Upper lobe of left lung (tissue), 6 donors: ENCODE data around the gene CPNE5. TPM values are rescaled to one million over a fixed set of nuclear protein-coding genes. Genes with fewer than 3 reads are reported as not detected.

Source experiments
- ATAC-seq, 2 donors: fragments of 200-7000 bp; cut with Tn5 transposase; one replicate each; pipeline ENCODE4 v1.9.1; 2022; ENCODE audit warnings: mild to moderate bottlenecking in 2 of 2, moderate library complexity in 2 of 2; ENCODE audit not compliant: low FRiP score in 2 of 2
- DNase-seq, 2 donors: peaks; one replicate each; pipeline ENCODE4 v3.0.0-alpha.2; 2019 to 2020
- H3K27ac ChIP-seq, 4 donors: fragments of 200-600 bp; sonication (generic); one replicate each; pipeline ENCODE4 v1.5.1; 2016 to 2019
- H3K27me3 ChIP-seq, 4 donors: fragments of 200-600 bp; sonication (generic); one replicate each; pipeline ENCODE4 v1.5.1; 2017 to 2019
- H3K36me3 ChIP-seq, 4 donors: fragments of 200-600 bp; sonication (generic); one replicate each; pipeline ENCODE4 v1.5.1; 2016 to 2019
- H3K4me1 ChIP-seq, 4 donors: fragments of 200-600 bp; sonication (generic); one replicate each; pipeline ENCODE4 v1.5.1; 2018 to 2019
- H3K4me3 ChIP-seq, 4 donors: fragments of 200-600 bp; sonication (generic); one replicate each; pipeline ENCODE4 v1.5.1; 2017 to 2019; ENCODE audit warnings: mild to moderate bottlenecking in 2 of 4, moderate library complexity in 1 of 4
- H3K9me3 ChIP-seq, 4 donors: fragments of 200-600 bp; sonication (generic); one replicate each; pipeline ENCODE4 v1.5.1; 2018 to 2019
- EP300 ChIP-seq, 4 donors: sonication (generic); formaldehyde crosslinking; IDR thresholded peaks; one replicate each; pipeline ENCODE4 v1.5.1; 2017; ENCODE audit warnings: antibody characterized with exemption in 4 of 4, control low read depth in 2 of 4
- POLR2A ChIP-seq, 4 donors: fragments of 450-650 bp; IDR thresholded peaks; one replicate each; pipeline ENCODE4 v1.5.1; 2016 to 2017; ENCODE audit warnings: antibody characterized with exemption in 4 of 4, mild to moderate bottlenecking in 2 of 4
- POLR2AphosphoS5 ChIP-seq, 2 donors: sonication (generic); formaldehyde crosslinking; IDR thresholded peaks; one replicate each; pipeline ENCODE4 v1.5.1; 2017; ENCODE audit warnings: antibody characterized with exemption in 2 of 2
- WGBS, 2 donors: methylation state at CpG; one replicate each; pipeline ENCODE4 v1.1.5; 2017 to 2018; 5-methylcytosine and 5-hydroxymethylcytosine counted together
- total RNA-seq, 6 donors: library from RNA; depleted of rRNA in 4 of 6; stranded (reverse); fragments of >200 nt in 4 of 6; gene quantifications; one replicate each; pipeline versions ENCODE4 v1.1.0 to v1.2.1, GENCODE V29; 2016 to 2021
- TF ChIP-seq, protein P1 (sequence below), 6 experiments: fragments of 450-650 bp in 4 of 6; fragments of 200-600 bp in 2 of 6; sonication (generic) in 2 of 6; IDR thresholded peaks; one replicate each; pipeline ENCODE4 v1.5.1; 2016 to 2019; ENCODE audit warnings: antibody characterized with exemption in 6 of 6
- donor health status: DM: no; HTN: no; CAD: no; lungs with moderate emphysema.
- donor health status: DM: no; HTN: yes; CAD: no; lungs with severe emphysema.

CPNE5 gene
- total RNA-seq, 6 donors from 2014 or later, result 0.89 to 5.4 (median 2.5) TPM

DNA sequence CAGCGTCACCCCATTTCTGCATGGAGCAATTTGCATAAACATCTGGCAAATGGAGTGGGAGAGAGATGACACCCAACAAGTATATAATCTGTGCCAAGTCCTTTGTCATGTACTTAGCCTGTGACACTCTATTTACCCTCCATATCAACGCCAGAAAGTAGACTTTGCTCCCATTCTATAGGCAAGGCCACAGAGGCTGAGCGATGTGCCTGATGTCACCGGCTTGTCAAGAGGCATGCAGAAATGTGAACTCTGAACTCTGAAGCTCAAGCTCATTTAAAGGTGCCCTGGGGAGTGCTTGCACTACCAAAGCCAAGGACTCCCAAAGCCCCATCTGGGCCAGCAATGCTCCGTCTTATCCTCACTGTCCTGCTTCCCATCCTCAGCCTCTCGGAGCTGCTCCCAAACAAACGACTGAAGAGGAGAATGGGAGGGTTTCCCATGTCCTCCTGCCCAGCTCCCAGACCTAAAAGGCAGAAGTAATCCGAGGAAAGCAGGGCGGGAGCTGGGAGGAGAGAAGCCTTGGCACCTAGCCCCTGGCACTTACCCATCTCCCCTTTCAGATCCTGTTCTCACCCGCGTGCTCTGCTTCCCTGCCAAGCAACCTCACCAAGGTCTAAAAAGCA, 9.2 kb downstream of the CPNE5 start:
- ATAC-seq (peak in 1 of 2 donors; percentile 54), DNase-seq (peak in 1 of 2 donors; percentile 36)
- H3K36me3 ChIP-seq, result no peaks in the 10 kb centered on the region

DNA sequence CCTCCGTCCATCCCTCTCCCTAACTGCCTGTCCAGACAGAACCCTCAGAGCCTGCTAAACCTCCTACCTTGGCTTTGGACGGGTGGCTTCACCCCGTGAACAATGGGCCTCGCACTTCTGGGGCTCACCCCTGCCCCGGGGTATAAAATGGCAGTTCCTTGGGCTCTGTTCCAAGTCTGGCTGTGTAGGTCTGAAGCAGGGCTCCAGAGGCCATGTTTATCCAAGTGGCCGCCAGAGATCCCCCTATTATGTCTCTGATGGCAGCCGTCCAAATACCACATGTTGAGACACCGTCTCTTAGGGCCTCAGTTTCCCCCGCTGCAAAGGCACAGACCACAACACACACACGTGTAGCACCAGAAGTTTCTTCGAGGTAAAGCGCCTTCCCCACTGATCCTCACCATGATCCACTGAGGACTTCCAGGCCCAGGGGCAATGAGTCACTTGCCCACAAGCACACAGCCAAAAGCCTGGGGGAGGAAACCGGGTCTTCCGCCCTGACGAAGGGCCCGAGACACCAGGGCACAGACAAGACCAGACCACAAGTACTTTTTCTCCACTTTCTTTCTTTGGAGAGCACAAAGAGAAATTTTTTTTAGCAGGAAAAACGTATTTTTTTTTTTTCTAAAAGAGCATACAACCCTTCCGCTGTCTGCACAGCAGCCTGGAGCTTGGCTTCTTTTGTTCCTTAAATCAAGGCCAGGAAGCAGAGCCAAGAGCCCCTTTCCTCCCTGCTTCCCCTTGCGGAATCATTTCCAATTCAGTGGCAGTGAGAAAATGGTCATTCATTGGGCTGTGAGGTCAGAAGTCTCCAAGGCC, 11.8 kb downstream of the CPNE5 start:
- TF ChIP-seq EP300 (IDR thresholded peaks at IDR 0.05) (no peak), POLR2AphosphoS5 (IDR thresholded peaks at IDR 0.05) (no peak), POLR2A (IDR thresholded peaks at IDR 0.05) (no peak)
- TF ChIP-seq, protein P1, sequence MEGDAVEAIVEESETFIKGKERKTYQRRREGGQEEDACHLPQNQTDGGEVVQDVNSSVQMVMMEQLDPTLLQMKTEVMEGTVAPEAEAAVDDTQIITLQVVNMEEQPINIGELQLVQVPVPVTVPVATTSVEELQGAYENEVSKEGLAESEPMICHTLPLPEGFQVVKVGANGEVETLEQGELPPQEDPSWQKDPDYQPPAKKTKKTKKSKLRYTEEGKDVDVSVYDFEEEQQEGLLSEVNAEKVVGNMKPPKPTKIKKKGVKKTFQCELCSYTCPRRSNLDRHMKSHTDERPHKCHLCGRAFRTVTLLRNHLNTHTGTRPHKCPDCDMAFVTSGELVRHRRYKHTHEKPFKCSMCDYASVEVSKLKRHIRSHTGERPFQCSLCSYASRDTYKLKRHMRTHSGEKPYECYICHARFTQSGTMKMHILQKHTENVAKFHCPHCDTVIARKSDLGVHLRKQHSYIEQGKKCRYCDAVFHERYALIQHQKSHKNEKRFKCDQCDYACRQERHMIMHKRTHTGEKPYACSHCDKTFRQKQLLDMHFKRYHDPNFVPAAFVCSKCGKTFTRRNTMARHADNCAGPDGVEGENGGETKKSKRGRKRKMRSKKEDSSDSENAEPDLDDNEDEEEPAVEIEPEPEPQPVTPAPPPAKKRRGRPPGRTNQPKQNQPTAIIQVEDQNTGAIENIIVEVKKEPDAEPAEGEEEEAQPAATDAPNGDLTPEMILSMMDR (IDR thresholded peaks at IDR 0.05), result no peak
- H3K9me3 ChIP-seq, result no peaks in the 10 kb centered on the region
- H3K4me1 ChIP-seq, result peaks cover 9 to 23% (median 14%) of the 10 kb centered on the region in 4 donors
- H3K27ac ChIP-seq, result peak overlapping the region; percentile 12 to 68 (median 35)
- H3K36me3 ChIP-seq, result no peaks in the 10 kb centered on the region
- DNase-seq (peak in 1 of 2 donors; percentile 47), ATAC-seq (peak in 1 of 2 donors; percentile 69)
- H3K27me3 ChIP-seq, result no peaks in the 10 kb centered on the region
- WGBS, 2 donors, result 36 to 43% methylated on average over 17 to 19 of the region's 19 CpGs
- H3K4me3 ChIP-seq, result no peak overlapping the region

More for the DNA sequence above, 9.2 kb downstream of the CPNE5 start:
- TF ChIP-seq EP300 (IDR thresholded peaks at IDR 0.05) (no peak), POLR2AphosphoS5 (IDR thresholded peaks at IDR 0.05) (no peak), POLR2A (IDR thresholded peaks at IDR 0.05) (no peak)
- TF ChIP-seq, protein P1 (IDR thresholded peaks at IDR 0.05), result no peak
- Histone ChIP-seq H3K27ac (no peak overlapping the region), H3K4me3 (no peak overlapping the region), H3K27me3 (no peaks in the 10 kb centered on the region), H3K9me3 (no peaks in the 10 kb centered on the region), H3K4me1 (peaks cover 9 to 23% (median 12%) of the 10 kb centered on the region in 4 donors)
- 38% methylated on average over 11 of the region's 11 CpGs for WGBS, 2 donors

DNA sequence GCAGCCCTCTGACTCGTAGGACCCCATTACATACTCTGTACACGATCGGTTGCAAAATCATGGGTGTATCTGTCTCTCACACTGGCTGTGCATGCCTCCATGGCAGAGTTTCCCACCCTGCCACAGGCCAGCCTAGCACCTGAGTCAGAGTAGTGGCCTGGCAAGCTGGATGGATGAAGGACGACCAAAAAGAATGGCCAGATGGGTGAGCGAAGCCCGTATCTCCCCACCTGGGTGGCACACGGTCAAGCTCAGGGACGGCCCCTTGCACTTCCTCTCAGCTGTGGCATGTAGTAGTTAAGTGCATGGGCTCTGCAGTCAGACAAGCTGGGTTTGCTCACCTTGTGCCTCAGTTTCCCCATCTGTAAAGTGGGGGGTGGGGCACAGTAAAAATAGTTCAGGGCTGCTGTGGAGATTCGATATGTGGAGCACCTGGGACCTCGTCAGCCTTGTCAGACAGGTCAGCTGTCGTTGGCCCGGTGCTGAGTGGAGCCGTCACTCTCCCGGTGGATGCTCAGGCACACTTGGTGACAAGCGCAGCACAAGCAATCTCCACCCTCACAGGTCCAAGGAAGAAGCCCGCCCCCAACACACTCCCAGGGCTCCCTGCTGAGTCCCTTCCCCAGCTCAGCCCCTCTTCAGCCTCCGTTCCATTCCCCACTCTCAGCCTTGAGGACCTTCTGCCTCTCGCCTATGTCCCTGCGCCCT, 12.6 kb downstream of the CPNE5 start:
- DNase-seq (no peak), ATAC-seq (no peak)
- 78 to 80% methylated on average over 19 of the region's 19 CpGs for WGBS, 2 donors
- Histone ChIP-seq H3K9me3 (no peaks in the 10 kb centered on the region), H3K4me1 (peaks cover 9 to 23% (median 14%) of the 10 kb centered on the region in 4 donors), H3K27me3 (no peaks in the 10 kb centered on the region), H3K4me3 (no peak overlapping the region), H3K36me3 (no peaks in the 10 kb centered on the region), H3K27ac (peak overlapping the region in 3 of 4 donors; percentile 35 to 68 (median 35))
- TF ChIP-seq, protein P1 (IDR thresholded peaks at IDR 0.05), result no peak
- TF ChIP-seq POLR2A (IDR thresholded peaks at IDR 0.05) (no peak), POLR2AphosphoS5 (IDR thresholded peaks at IDR 0.05) (no peak), EP300 (IDR thresholded peaks at IDR 0.05) (no peak)

DNA sequence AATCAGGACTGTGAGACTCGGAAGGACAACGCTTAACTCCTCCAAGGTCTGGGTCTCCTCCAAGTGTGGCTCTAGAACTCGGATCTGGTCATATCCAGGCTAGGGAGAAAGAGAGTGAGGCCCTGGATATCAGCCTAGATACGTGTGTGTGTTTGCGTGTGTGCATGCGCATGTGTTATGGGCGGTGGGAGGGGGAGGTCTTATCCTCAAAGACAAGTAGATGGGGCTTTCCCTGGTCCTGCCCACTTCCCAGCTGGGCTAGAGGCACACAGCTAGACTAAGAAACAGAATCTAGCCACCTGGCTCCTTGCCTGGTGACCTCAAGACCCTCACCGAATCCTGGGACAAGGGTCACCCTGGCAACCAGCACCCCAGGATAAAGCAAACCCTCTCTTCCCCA, 13.2 kb downstream of the CPNE5 start:
- no peak for TF ChIP-seq POLR2AphosphoS5 (IDR thresholded peaks at IDR 0.05)
- TF ChIP-seq, protein P1 (IDR thresholded peaks at IDR 0.05), result no peak
- no peak for TF ChIP-seq EP300 (IDR thresholded peaks at IDR 0.05)
- no peak for TF ChIP-seq POLR2A (IDR thresholded peaks at IDR 0.05)
- 91 to 94% methylated on average over 8 of the region's 8 CpGs for WGBS, 2 donors
- H3K27me3 ChIP-seq, result no peaks in the 10 kb centered on the region
- DNase-seq, result no peak
- H3K4me1 ChIP-seq, result peaks cover 9 to 23% (median 14%) of the 10 kb centered on the region in 4 donors
- no peaks in the 10 kb centered on the region for H3K9me3 ChIP-seq
- H3K27ac ChIP-seq, result no peak overlapping the region
- no peaks in the 10 kb centered on the region for H3K36me3 ChIP-seq
- H3K4me3 ChIP-seq, result no peak overlapping the region
- ATAC-seq, result no peak
